ENCODE measurements around the gene PRG3. TPM values are rescaled to one million over a fixed set of nuclear protein-coding genes. Genes with fewer than 3 reads are reported as not detected.

Gene PRG3
- total RNA-seq, 1 experiment from 2014 or later = not detected

GRCh38 chr11:57386178-57386940 lies 5.4 kb upstream of the PRG3 start:
- DNase-seq (ENCODE audit: low read depth, low spot score) (no peak), ATAC-seq (no peak)
- Histone ChIP-seq H3K4me3 (ENCODE audit: low read depth in 2 of 2, low read length in 2 of 2) (no peak overlapping the region), H3K9me3 (ENCODE audit: control insufficient read depth, insufficient read depth, low read depth, low read length) (no peaks in the 10 kb centered on the region), H3K27me3 (ENCODE audit: control insufficient read depth, insufficient read depth, low read length) (peaks cover 18% of the 10 kb centered on the region), H3K36me3 (ENCODE audit: control insufficient read depth, insufficient read depth, low read length) (no peaks in the 10 kb centered on the region), H3K4me1 (ENCODE audit: control insufficient read depth, insufficient read depth, low read length) (no peaks in the 10 kb centered on the region), H3K27ac (ENCODE audit: low read length) (no peak overlapping the region)
- TF ChIP-seq REST (IDR thresholded peaks at IDR 0.05; ENCODE audit: insufficient read depth in 1 of 2, low read depth in 2 of 2, low read length in 1 of 2) (no peak), SIN3A (IDR thresholded peaks at IDR 0.05; ENCODE audit: borderline replicate concordance, insufficient read depth, low read depth, low read length) (no peak), POLR2AphosphoS5 (IDR thresholded peaks at IDR 0.05; ENCODE audit: low read depth, low read length) (no peak), CTCF (IDR thresholded peaks at IDR 0.05) (no peak), TCF7L2 (IDR thresholded peaks at IDR 0.05; ENCODE audit: low read depth, low read length) (no peak)
- ChIA-PET CTCF (no interaction called here), POLR2A (no interaction called here)
- in situ Hi-C loops (cut with HindIII; ENCODE audit: low pct_unique_long_range_greater_than_20kb, low sequenced_read_pairs) = no loop called here
- intact Hi-C loops (cut with micrococcal nuclease; ENCODE audit: unreplicated experiment) = no loop called here
- BruUV-seq (replicated peaks) = no TSS peak

- no peak for ATAC-seq
- POLR2A ChIA-PET = no interaction called here
- no peak for TF ChIP-seq TCF7L2 (IDR thresholded peaks at IDR 0.05; ENCODE audit: low read depth, low read length)
- TF ChIP-seq SIN3A (IDR thresholded peaks at IDR 0.05; ENCODE audit: borderline replicate concordance, insufficient read depth, low read depth, low read length) = no peak
- no peak for TF ChIP-seq POLR2AphosphoS5 (IDR thresholded peaks at IDR 0.05; ENCODE audit: low read depth, low read length)
- TF ChIP-seq CTCF (IDR thresholded peaks at IDR 0.05) = no peak
- peak; percentile 95 for TF ChIP-seq REST (IDR thresholded peaks at IDR 0.05; ENCODE audit: insufficient read depth in 1 of 2, low read depth in 2 of 2, low read length in 1 of 2)
- DNase-seq (ENCODE audit: low read depth, low spot score) = no peak
- Histone ChIP-seq H3K27ac (ENCODE audit: low read length) (no peak overlapping the region), H3K27me3 (ENCODE audit: control insufficient read depth, insufficient read depth, low read length) (peaks cover 2% of the 10 kb centered on the region), H3K9me3 (ENCODE audit: control insufficient read depth, insufficient read depth, low read depth, low read length) (no peaks in the 10 kb centered on the region), H3K36me3 (ENCODE audit: control insufficient read depth, insufficient read depth, low read length) (no peaks in the 10 kb centered on the region), H3K4me1 (ENCODE audit: control insufficient read depth, insufficient read depth, low read length) (no peaks in the 10 kb centered on the region; the same call in 1 of the 2 replicates), H3K4me3 (ENCODE audit: low read depth in 2 of 2, low read length in 2 of 2) (no peak overlapping the region)
- in situ Hi-C loops (cut with HindIII; ENCODE audit: low pct_unique_long_range_greater_than_20kb, low sequenced_read_pairs) = no loop called here
- BruUV-seq (replicated peaks) = no TSS peak
- CTCF ChIA-PET = interaction anchor here (0.5 kb wide), 1 partner anchor 39 kb away, joined by 3 read pairs; no protein-coding TSS in a partner anchor
- intact Hi-C loops (cut with micrococcal nuclease; ENCODE audit: unreplicated experiment) = no loop called here
These were observed 1.2 kb downstream of the PRG3 start for GRCh38 chr11:57379732-57380131.

Data from Panc1 (cell line).